IPS-15b (cell line): ENCODE results near the gene TMEM184B.
A peak's percentile ranks its signal among the peaks of the same experiment; 100 is the strongest.

Experiments
- H3K27me3 ChIP-seq: one replicate; pipeline ENCODE4 v1.6.1; 2013; ENCODE audit warnings: low read length; ENCODE audit not compliant: control insufficient read depth, insufficient read depth
- H3K36me3 ChIP-seq: one replicate; pipeline ENCODE4 v1.6.1; 2013; ENCODE audit warnings: low read length; ENCODE audit not compliant: control insufficient read depth, insufficient read depth
- H3K4me1 ChIP-seq: one replicate; pipeline ENCODE4 v1.6.1; 2013; ENCODE audit warnings: mild to moderate bottlenecking, low read length; ENCODE audit not compliant: control insufficient read depth, insufficient read depth
- H3K4me3 ChIP-seq: one replicate; pipeline ENCODE4 v1.5.1; 2013; ENCODE audit warnings: low read depth, low read length
- H3K9ac ChIP-seq: one replicate; pipeline ENCODE4 v1.6.1; 2013; ENCODE audit warnings: low read depth, mild to moderate bottlenecking, low read length
- H3K9me3 ChIP-seq: one replicate; pipeline ENCODE4 v1.6.1; 2013; ENCODE audit warnings: mild to moderate bottlenecking, low read length; ENCODE audit not compliant: control insufficient read depth, insufficient read depth

Gene TMEM184B

DNA sequence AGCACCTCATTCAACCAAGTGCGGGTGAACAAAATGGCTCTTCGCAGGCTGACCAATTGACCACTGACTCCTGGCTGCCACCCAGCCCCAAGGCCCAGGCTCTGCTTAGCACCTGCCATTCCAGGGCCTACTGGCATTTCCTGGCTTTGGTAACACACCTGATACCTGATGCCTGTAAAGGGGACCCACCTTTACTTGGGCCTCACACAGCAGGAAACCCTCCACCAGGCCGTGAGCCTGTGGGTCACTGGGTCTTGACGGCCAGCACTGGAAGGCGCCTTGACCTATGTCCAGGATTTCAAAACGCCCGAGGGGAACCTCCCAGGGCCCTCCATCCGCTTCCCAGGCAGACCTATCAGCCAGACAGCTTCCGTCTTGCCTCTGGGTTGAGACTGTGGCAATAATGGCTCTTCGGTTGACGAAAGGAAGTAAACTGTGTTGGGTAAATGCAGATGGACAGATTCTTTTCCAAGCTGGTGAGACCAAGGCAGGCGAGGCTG, 16.8 kb upstream of the TMEM184B start:
- peaks cover 24% of the 10 kb centered on the region for H3K36me3 ChIP-seq

DNA sequence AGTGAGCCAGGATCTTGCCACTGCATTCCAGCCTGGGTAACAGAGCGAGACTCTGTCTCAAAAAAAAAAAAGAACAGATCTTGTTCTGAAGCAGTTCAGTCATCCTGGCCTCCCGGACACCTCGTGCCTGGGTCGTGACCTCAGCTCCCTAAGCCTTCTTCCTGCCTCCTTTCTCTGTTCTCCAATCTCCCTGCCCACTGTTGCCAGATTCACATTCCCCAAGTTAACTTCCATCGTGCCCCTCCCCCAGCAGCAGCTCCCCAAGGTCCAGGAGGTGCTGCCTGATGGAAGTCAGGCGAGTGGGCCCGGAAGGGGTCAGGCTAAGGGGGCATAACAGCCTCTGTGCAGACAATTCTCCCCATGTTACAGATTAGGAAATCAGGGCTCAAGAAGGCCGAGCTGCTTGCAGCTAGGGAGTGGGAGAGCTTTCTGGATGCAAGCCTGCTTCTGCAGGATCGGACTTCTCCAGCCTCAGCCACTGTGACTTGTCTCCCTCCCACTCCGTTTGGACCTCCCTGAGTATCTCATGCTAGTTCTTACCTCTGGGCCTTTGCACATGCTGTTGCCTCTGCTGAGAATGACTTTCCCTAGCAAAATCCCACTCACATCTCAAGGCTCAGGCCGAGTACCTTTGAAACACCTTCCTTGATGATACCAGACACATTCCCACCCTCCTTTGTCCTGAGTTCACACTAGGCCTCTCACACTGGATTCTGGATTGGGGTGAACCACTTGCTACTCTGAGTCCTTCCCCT, 14.3 kb upstream of the TMEM184B start:
- H3K9ac ChIP-seq = peak overlapping the region; percentile 13

More for the DNA sequence above, 16.8 kb upstream of the TMEM184B start:
- no peaks in the 10 kb centered on the region for H3K4me1 ChIP-seq
- H3K27me3 ChIP-seq = no peaks in the 10 kb centered on the region
- H3K9ac ChIP-seq = no peak overlapping the region
- no peak overlapping the region for H3K4me3 ChIP-seq
- H3K9me3 ChIP-seq = no peaks in the 10 kb centered on the region

GRCh38 chr22:38285018-38285417, 12.2 kb upstream of the TMEM184B start:
- no peaks in the 10 kb centered on the region for H3K9me3 ChIP-seq
- no peak overlapping the region for H3K4me3 ChIP-seq
- no peak overlapping the region for H3K9ac ChIP-seq
- H3K4me1 ChIP-seq = no peaks in the 10 kb centered on the region
- H3K27me3 ChIP-seq = no peaks in the 10 kb centered on the region
- no peaks in the 10 kb centered on the region for H3K36me3 ChIP-seq

More for the DNA sequence above, 14.3 kb upstream of the TMEM184B start:
- Histone ChIP-seq H3K4me1 (no peaks in the 10 kb centered on the region), H3K4me3 (no peak overlapping the region), H3K9me3 (no peaks in the 10 kb centered on the region), H3K36me3 (peaks cover 3% of the 10 kb centered on the region), H3K27me3 (no peaks in the 10 kb centered on the region)

DNA sequence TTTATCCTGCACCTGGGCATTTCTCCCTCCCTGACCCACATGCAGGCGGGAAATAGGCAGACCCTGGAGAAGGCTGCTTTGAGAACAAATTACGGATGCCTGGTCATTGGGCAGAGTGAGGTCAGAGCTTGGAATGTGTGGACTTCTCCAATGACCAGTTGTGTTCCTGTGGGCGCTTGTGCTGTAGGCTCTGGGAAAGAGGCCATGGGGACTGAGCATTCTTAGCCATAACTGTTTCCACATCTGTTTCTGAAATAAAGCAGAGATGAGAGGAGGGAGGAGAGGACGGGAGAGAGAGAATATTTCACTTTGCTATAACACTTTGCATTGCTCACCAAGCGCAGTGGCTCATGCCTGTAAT, 11.2 kb upstream of the TMEM184B start:
- Histone ChIP-seq H3K9me3 (no peaks in the 10 kb centered on the region), H3K4me1 (no peaks in the 10 kb centered on the region), H3K9ac (no peak overlapping the region), H3K4me3 (no peak overlapping the region), H3K27me3 (no peaks in the 10 kb centered on the region), H3K36me3 (no peaks in the 10 kb centered on the region)

- H3K4me3 ChIP-seq = no peak overlapping the region
- H3K9ac ChIP-seq = no peak overlapping the region
- no peaks in the 10 kb centered on the region for H3K36me3 ChIP-seq
- no peaks in the 10 kb centered on the region for H3K9me3 ChIP-seq
- no peaks in the 10 kb centered on the region for H3K27me3 ChIP-seq
- H3K4me1 ChIP-seq = no peaks in the 10 kb centered on the region
These were observed 9.6 kb upstream of the TMEM184B start for GRCh38 chr22:38282397-38282796.

DNA sequence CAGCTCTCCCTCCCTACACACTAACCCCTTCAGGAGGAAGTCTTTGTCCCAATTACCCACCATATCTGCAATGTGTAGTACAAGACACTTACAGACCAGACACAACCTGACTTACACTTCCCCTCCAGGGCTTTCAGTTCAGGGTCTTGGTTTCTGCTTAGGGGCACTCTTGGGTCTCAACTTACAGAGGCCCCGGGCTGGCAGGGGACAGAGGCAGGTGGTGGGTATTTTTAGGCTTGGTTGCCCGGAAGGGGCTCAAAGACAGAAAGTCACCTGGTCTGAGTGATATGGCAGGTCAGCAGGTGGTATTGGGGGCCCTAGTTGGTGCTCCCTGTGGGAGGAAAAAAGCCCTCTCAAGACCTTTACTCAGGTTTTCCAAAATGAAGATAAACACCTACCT, 3.4 kb upstream of the TMEM184B start:
- no peaks in the 10 kb centered on the region for H3K9me3 ChIP-seq
- H3K4me3 ChIP-seq = no peak overlapping the region
- H3K9ac ChIP-seq = no peak overlapping the region
- H3K27me3 ChIP-seq = peaks cover 7% of the 10 kb centered on the region
- H3K4me1 ChIP-seq = peaks cover 6% of the 10 kb centered on the region
- no peaks in the 10 kb centered on the region for H3K36me3 ChIP-seq

GRCh38 chr22:38273135-38273826, 471 bp upstream of the TMEM184B start:
- H3K4me3 ChIP-seq = peak overlapping the region; percentile 52
- H3K9me3 ChIP-seq = no peaks in the 10 kb centered on the region
- H3K4me1 ChIP-seq = peaks cover 8% of the 10 kb centered on the region
- H3K9ac ChIP-seq = no peak overlapping the region
- no peaks in the 10 kb centered on the region for H3K36me3 ChIP-seq
- peaks cover 7% of the 10 kb centered on the region for H3K27me3 ChIP-seq

- Histone ChIP-seq H3K4me3 (peak overlapping the region; percentile 95), H3K36me3 (no peaks in the 10 kb centered on the region), H3K27me3 (peaks cover 7% of the 10 kb centered on the region), H3K9me3 (no peaks in the 10 kb centered on the region), H3K4me1 (peaks cover 8% of the 10 kb centered on the region), H3K9ac (peak overlapping the region; percentile 79)
These were observed 860 bp downstream of the TMEM184B start for GRCh38 chr22:38271927-38272372.

GRCh38 chr22:38271101-38271500, 1.7 kb downstream of the TMEM184B start:
- H3K27me3 ChIP-seq = peaks cover 7% of the 10 kb centered on the region
- no peak overlapping the region for H3K9ac ChIP-seq
- peaks cover 8% of the 10 kb centered on the region for H3K4me1 ChIP-seq
- no peaks in the 10 kb centered on the region for H3K9me3 ChIP-seq
- no peaks in the 10 kb centered on the region for H3K36me3 ChIP-seq
- peak overlapping the region; percentile 95 for H3K4me3 ChIP-seq

DNA sequence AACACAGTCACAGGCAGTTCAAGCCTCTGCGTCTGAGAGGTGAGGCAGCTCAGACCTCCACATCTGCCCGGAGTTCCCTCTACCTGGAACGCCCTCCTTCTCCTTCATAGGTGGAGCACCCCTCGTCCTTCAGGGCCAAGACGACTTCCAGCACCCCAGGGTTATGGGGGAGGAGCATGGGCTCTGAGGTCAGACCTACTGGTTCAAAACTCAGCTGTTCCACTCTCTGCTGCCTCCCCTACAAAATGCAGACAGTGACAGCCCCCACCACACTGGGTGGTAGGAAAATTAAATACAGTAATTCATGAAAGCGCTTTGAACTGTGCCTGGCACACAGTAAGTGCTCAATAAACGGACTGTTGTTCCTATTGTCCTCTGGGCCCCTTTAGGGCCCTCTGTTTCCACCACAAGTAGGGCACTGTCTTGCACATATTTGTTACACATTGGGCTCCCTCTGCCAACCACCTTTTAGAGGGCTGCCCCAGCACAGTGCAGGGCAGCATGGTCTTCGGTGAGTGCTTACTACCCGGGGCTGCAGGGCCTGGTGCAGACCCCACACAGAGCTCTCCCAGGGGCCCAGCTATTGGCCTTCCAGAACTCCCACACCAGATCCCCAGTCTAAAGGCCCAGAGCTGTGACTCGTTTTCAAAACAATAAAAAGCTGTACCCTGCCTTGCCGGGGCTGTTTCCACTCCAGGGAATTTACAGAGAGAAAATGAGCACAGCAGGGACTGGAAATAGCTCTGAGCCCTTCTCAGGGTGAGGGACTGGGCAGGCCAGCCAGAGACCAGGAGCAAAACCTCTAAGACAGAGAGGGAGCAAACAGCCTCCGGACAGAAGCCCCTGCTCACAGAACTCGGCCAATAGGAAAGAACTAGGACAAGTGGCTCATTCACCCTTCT, 2.5 kb downstream of the TMEM184B start:
- H3K36me3 ChIP-seq = no peaks in the 10 kb centered on the region
- H3K4me1 ChIP-seq = peaks cover 8% of the 10 kb centered on the region
- no peak overlapping the region for H3K9ac ChIP-seq
- no peaks in the 10 kb centered on the region for H3K9me3 ChIP-seq
- H3K27me3 ChIP-seq = peaks cover 7% of the 10 kb centered on the region
- H3K4me3 ChIP-seq = no peak overlapping the region

DNA sequence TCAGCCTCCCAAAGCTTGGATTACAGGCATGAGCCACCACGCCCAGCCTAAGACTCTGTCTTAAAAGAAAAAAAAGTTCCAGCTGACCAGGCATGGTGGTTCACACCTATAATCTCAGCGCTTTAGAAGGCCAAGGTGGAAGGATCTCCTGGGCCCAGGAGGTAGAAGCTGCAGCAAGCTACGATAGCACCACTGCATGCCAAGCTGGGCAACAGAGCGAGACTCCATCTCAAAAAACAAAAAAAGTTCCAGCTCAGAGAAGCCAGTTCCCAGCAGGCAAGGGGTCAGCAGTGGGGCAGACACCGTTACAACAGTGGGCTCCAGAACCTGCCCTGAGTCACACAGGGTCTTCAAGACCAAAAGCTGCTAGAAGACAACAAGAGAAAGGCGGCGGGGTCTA, 3.3 kb downstream of the TMEM184B start:
- no peak overlapping the region for H3K9ac ChIP-seq

More for the DNA sequence above, 3.3 kb downstream of the TMEM184B start:
- Histone ChIP-seq H3K4me3 (no peak overlapping the region), H3K27me3 (peaks cover 7% of the 10 kb centered on the region), H3K36me3 (no peaks in the 10 kb centered on the region), H3K9me3 (no peaks in the 10 kb centered on the region), H3K4me1 (peaks cover 8% of the 10 kb centered on the region)
